ENCODE measurements around the gene FNDC3B.

Gene FNDC3B

GRCh38 chr3:172271386-172271976 is 232.1 kb downstream of the FNDC3B start:
- TF ChIP-seq CTCF (IDR thresholded peaks at IDR 0.05): no peak

- no peak for TF ChIP-seq CTCF (IDR thresholded peaks at IDR 0.05)
Measured at GRCh38 chr3:172272698-172273097, 233.3 kb downstream of the FNDC3B start.

GRCh38 chr3:172273378-172273777 is 234.0 kb downstream of the FNDC3B start:
- no peak for TF ChIP-seq CTCF (IDR thresholded peaks at IDR 0.05)

GRCh38 chr3:172274906-172275305 is 235.5 kb downstream of the FNDC3B start:
- no peak for TF ChIP-seq CTCF (IDR thresholded peaks at IDR 0.05)

GRCh38 chr3:172275586-172275985 is 236.2 kb downstream of the FNDC3B start:
- no peak for TF ChIP-seq CTCF (IDR thresholded peaks at IDR 0.05)

- 0 out of 2 replicates have a peak, but pooled peaks have one; percentile 11 for TF ChIP-seq CTCF (IDR thresholded peaks at IDR 0.05)
Measured at GRCh38 chr3:172276103-172276502, 236.7 kb downstream of the FNDC3B start.

- TF ChIP-seq CTCF (IDR thresholded peaks at IDR 0.05): no peak
Measured at GRCh38 chr3:172277151-172277652, 237.8 kb downstream of the FNDC3B start.

GRCh38 chr3:172279191-172279640 is 239.8 kb downstream of the FNDC3B start:
- TF ChIP-seq CTCF (IDR thresholded peaks at IDR 0.05): no peak

All from LNCAP (cell line).